Fibroblast of the aortic adventitia (primary cell): Measurements from ENCODE around the gene AATK. TPM values are rescaled to one million over a fixed set of nuclear protein-coding genes. Genes with fewer than 3 reads are reported as not detected.

Experiments used
- DNase-seq: peaks from one replicate; pipeline ENCODE4 v3.0.0-alpha.2; 2010; ENCODE audit warnings: low read depth
- H3K4me3 ChIP-seq: 2 replicates; pipeline ENCODE4 v1.5.1; 2011; ENCODE audit warnings: low read depth, mild to moderate bottlenecking, control low read depth, low read length, moderate library complexity
- total RNA-seq: library from RNA; depleted of rRNA; stranded (reverse); fragments of >200 nt; gene quantifications from 2 replicates; pipeline ENCODE4 v1.2.3, GENCODE V29; 2012; ENCODE audit warnings: low replicate concordance
- TF ChIP-seq, protein P1 (sequence below): IDR thresholded peaks from 2 replicates; pipeline ENCODE4 v1.5.1; 2011; ENCODE audit warnings: mild to moderate bottlenecking, low read length, control low read depth, inconsistent platforms; ENCODE audit not compliant: insufficient read depth

Gene AATK
- total RNA-seq, 1 donor = 0.18 TPM

DNA sequence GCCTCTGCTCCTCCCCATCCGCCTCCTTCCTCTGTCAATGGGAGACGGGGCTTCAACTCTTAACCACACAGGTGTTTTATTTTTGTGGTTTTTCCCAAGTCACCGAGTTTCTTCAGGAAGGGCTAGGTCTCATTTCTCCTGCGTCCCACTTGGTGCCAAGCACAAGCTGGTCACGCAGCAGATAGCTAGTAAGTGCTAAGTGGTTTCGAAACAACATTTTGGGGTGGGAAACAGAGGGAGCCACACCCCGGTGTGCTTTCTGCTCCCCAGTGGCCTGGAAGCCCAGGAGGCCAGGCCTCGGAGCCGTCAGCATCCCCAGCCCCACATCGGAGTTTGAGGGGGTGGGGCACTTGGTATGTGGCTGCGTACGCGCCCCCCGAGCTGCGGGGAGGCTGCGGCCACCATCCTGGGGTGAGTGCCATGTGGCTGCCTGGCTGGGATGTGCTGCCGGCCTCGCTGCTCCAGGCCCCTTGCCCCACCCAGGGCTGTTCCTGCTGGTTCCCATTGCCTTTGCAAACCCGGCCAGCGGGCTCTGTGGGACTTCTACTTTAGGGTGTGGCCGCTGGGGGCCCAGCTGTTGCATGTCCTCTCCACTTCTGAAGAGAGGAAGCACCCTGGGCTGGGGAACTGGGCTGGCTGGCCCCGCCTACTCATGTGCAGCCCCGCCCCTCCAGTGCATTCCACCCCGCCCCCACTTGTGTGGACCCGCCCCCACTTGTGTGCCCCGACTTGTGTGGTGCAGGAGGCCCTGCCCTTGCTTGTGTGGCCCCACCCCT lies 75.5 kb downstream of the AATK start:
- TF ChIP-seq, protein P1, sequence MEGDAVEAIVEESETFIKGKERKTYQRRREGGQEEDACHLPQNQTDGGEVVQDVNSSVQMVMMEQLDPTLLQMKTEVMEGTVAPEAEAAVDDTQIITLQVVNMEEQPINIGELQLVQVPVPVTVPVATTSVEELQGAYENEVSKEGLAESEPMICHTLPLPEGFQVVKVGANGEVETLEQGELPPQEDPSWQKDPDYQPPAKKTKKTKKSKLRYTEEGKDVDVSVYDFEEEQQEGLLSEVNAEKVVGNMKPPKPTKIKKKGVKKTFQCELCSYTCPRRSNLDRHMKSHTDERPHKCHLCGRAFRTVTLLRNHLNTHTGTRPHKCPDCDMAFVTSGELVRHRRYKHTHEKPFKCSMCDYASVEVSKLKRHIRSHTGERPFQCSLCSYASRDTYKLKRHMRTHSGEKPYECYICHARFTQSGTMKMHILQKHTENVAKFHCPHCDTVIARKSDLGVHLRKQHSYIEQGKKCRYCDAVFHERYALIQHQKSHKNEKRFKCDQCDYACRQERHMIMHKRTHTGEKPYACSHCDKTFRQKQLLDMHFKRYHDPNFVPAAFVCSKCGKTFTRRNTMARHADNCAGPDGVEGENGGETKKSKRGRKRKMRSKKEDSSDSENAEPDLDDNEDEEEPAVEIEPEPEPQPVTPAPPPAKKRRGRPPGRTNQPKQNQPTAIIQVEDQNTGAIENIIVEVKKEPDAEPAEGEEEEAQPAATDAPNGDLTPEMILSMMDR = no peak
- peak; percentile 32 for DNase-seq
- H3K4me3 ChIP-seq = no peak overlapping the region

DNA sequence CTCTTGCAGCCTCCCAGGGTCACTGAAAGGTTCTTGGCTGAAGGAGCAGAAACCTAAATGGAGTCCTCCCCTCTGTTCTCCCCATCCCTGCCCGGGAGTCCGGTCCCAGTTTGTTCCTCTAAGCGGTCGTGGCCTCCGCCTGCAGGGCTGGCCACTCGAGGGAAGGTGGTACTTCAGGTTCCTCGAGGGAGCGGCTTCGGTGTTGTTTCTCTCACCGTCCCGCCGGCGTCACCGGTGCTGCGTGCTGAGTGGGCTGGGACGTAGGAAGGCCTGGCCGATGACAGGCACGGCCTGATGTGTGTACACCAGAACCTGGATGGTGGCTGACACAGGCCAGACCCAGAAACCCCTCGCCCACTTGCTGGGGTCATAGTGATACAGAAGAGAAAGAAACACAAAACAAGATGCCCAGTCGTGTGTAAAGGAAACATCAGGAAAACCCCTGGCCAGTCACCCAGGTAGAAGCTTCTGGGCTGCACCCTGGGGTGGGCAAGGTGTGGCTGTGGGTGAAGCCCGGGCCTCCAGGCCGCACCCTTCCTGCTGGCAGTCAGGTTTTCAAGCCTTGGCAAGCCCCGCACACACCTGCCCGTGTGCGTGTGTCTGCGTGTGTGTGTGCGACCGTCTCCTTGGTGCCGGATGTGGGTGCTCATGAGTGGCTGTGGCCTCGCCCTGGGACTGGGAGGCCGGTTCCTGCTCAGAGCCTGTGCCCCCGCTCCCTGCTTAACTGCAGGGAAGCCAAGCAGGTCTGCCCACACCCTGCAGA lies 79.1 kb downstream of the AATK start:
- H3K4me3 ChIP-seq = no peak overlapping the region
- TF ChIP-seq, protein P1 = no peak
- no peak for DNase-seq

DNA sequence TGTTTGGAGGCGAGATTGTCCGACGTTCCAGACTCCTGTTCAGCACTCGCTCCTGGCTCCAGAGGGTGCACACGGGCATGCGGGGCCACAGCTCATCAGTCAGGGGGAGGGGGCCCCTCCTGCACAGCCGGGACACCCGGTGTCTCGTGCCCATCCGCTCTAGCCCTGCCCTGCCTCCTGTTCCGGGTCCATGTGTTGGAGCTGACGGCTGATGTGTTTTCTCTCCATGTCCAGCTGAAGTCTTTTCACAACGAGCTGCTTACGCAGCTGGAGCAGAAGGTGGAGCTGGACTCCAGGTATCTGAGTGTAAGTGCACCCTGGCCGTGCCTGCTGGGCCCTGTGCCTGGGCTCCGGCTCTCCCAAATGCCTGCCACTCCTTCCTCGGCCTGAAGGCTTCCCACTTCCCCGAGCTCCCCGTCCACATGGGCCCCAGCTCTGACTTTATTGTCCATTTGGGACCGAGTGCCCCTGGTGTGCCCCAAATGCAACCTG lies 80.6 kb downstream of the AATK start:
- no peak overlapping the region for H3K4me3 ChIP-seq
- no peak for DNase-seq
- TF ChIP-seq, protein P1 = no peak

DNA sequence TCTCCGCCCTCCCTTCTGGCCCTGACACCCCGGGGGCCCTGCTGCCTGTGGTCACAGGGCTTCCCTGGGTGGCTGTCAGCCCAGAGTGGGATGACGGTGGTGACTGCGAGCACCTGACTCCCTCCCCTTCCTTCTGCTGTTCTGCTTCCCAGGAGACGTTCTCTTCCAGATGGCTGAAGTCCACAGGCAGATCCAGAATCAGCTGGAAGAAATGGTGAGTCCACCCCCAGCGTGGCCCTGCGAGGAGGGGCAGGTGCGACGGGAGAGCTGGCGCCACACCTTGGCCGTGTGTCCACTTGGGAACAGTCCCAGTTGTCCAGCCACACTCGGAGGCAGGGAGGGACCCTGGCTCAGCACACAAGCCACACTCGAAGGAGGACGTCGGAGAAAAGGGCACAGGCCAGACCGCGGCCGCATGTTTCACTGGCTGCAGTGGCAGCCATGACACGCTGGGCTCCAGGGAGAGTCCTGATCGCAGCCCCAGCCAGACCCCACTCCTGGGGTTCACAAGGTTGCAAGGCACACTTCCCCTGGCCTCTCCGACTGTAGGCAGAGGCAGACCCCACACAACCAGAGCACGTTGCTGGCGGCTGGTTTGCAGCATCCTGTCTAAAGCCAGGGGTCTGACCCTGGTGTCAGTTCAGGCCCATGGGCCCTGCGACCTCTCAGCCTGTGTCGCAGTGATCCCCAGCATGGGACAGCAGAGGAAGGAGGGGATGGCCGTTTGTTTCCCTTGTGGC lies 81.2 kb downstream of the AATK start:
- DNase-seq = no peak
- TF ChIP-seq, protein P1 = no peak
- no peak overlapping the region for H3K4me3 ChIP-seq

DNA sequence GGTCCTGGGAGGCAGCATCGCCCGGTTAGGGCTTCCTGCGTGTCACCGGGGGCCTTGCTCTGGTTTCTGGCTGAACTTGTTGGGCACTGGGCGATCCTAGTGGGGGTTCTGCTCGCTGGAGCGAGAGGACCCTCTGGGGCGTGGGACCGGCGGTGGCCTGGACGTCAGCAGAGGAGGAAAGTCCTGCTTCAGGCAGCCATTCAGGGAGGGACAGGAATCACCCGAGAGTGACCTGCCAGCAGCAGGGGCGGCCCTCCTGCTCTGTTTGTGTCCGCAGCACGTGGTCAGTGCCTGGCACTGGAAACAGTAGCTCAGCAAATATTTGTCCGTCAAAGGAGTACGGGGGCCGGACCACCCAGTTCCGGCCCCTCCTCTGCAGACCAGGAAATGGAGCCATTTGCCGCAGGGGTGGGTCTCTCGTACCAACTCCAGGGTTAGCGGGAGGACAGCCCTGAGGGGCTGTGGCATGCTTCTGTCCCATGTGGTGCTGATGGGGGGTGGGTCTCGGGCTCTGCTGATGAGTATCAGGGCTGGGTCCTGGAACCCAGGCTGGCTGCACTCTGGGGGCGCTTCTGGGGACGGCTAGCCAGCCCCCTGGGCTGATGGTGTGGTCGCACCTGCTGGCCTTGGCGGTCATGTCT lies 82.8 kb downstream of the AATK start:
- TF ChIP-seq, protein P1 = no peak
- no peak for DNase-seq
- no peak overlapping the region for H3K4me3 ChIP-seq
